Peyer's patch (tissue), 4 donors: ENCODE results near the gene ZNF443.

Experiments
- CTCF ChIP-seq, 6 experiments: fragments of 450-650 bp in 4 of 6; fragments of 200-600 bp in 2 of 6; sonication (generic) in 1 of 6; IDR thresholded peaks; one replicate each; pipeline ENCODE4 v1.5.1; 2017 to 2019; ENCODE audit warnings: antibody characterized with exemption in 6 of 6, mild to moderate bottlenecking in 3 of 6, moderate library complexity in 1 of 6
- POLR2A ChIP-seq, 2 donors: fragments of 450-650 bp; IDR thresholded peaks; one replicate each; pipeline ENCODE4 v1.5.1; 2017; ENCODE audit warnings: antibody characterized with exemption in 2 of 2, mild to moderate bottlenecking in 2 of 2, moderate library complexity in 2 of 2

- TF ChIP-seq CTCF (IDR thresholded peaks at IDR 0.05) (peak in 1 of 6 experiments; percentile 10), POLR2A (IDR thresholded peaks at IDR 0.05) (peak; percentile 67 to 71)
Observed at GRCh38 chr19:12400633-12401502, 40.0 kb downstream of the ZNF443 start, which contains the start of gene ZNF799.
